ENCODE measurements around the gene FUOM. TPM values are rescaled to one million over a fixed set of nuclear protein-coding genes. Genes with fewer than 3 reads are reported as not detected.

Gene FUOM
- total and polyA plus RNA-seq, 2 of the 8 experiments (the other 6 are each of a cell fraction or from before 2014, with no cell fraction given) = 22.0 to 30.4 TPM

- Histone ChIP-seq H3K9ac (replicated peaks in 1 of 4; ENCODE audit: extremely low read depth in 1 of 4, low read depth in 3 of 4, low read length in 3 of 4) (no peak overlapping the region), H3K4me1 (replicated peaks in 1 of 4; ENCODE audit: control insufficient read depth in 3 of 4, insufficient read depth in 4 of 4, low read length in 3 of 4) (peaks cover 0 to 3% (median under 1%) of the 10 kb centered on the region in 4 experiments; a peak in 5 of 7 replicates), H3K23ac (ENCODE audit: insufficient read length) (no peak overlapping the region), H2AFZ (ENCODE audit: low read length) (no peak overlapping the region), H3K9me3 (ENCODE audit: insufficient read depth in 2 of 2, low read depth in 1 of 2, low read length in 1 of 2) (no peaks in the 10 kb centered on the region), H4K20me1 (replicated peaks in 1 of 2; ENCODE audit: control insufficient read depth in 1 of 2, insufficient read depth in 2 of 2, low read length in 2 of 2) (peaks cover 0 to 6% of the 10 kb centered on the region in 2 experiments), H3K27me3 (replicated peaks in 1 of 4; ENCODE audit: control insufficient read depth in 3 of 4, extremely low read depth in 1 of 4, insufficient read depth in 3 of 4, low read length in 3 of 4) (peaks cover 8 to 48% (median 30%) of the 10 kb centered on the region in 4 experiments), H3K4me3 (ENCODE audit: extremely low read depth in 1 of 4, insufficient read depth in 2 of 4, low read depth in 3 of 4, low read length in 4 of 4) (no peak overlapping the region), H3K4me2 (ENCODE audit: insufficient read depth in 1 of 2, low read depth in 2 of 2, low read length in 2 of 2) (no peak overlapping the region), H4K8ac (ENCODE audit: extremely low read depth, insufficient read depth, low read length) (no peak overlapping the region), H2BK12ac (ENCODE audit: low read depth, low read length) (no peak overlapping the region), H2BK120ac (replicated peaks; ENCODE audit: low read depth, low read length) (no peak overlapping the region), H2BK5ac (ENCODE audit: low read depth, low read length) (no peak overlapping the region), H2BK20ac (ENCODE audit: low read length) (no peak overlapping the region), H4K5ac (ENCODE audit: insufficient read length, low read depth, low read length) (no peak overlapping the region), H3K36me3 (ENCODE audit: control insufficient read depth in 2 of 4, insufficient read depth in 4 of 4, low read length in 3 of 4) (peaks cover 0 to 2% (median 0%) of the 10 kb centered on the region in 4 experiments; a peak in 3 of 8 replicates), H4K91ac (replicated peaks; ENCODE audit: insufficient read length, low read length) (no peak overlapping the region), H3K18ac (ENCODE audit: extremely low read depth, low read length) (no peak overlapping the region), H3K56ac (replicated peaks; ENCODE audit: insufficient read length, low read depth, low read length) (no peak overlapping the region), H3K79me2 (ENCODE audit: control insufficient read depth in 1 of 2, insufficient read depth in 2 of 2, low read length in 2 of 2) (peaks cover 0 to 3% of the 10 kb centered on the region in 2 experiments; a peak in 2 of 4 replicates), H3K27ac (ENCODE audit: low read depth, low read length) (no peak overlapping the region), H3K4ac (replicated peaks; ENCODE audit: insufficient read length, low read depth, low read length) (no peak overlapping the region), H2BK15ac (ENCODE audit: low read length) (no peak overlapping the region), H3K23me2 (ENCODE audit: low read depth, low read length) (peaks cover 16% of the 10 kb centered on the region; the same call in 1 of the 2 replicates), H3K79me1 (ENCODE audit: low read depth, low read length) (peaks cover 7% of the 10 kb centered on the region), H3K14ac (ENCODE audit: insufficient read length) (no peak overlapping the region), H2AK5ac (ENCODE audit: low read depth, low read length) (0 out of 2 replicates have a peak overlapping the region, but pooled peaks have one; percentile 13)
- FAIRE-seq = no peak
- 86% methylated on average over 12 of the region's 12 CpGs; no CpG with 5 or more reads in 1 of the 2 experiments for WGBS, 2 experiments (ENCODE audit: extremely low coverage in 1 of 2, insufficient coverage in 1 of 2, insufficient read length in 1 of 2, insufficient replicate concordance in 2 of 2, low coverage in 1 of 2, low lambda C conversion rate in 2 of 2, missing lambda C conversion rate in 1 of 2)
- ChIA-PET CTCF (ENCODE audit: partially characterized antibody) (interaction anchor here (2.2 to 3.0 kb wide), 2 partner anchors 23 to 47 kb away, joined by 11 to 15 read pairs; no protein-coding TSS in a partner anchor), POLR2A (ENCODE audit: partially characterized antibody) (interaction anchor here (0.6 to 0.9 kb wide), 3 partner anchors 22 to 151 kb away, joined by 3 read pairs; partner anchors contain the start of gene PRAP1)
- no peak for DNase-seq (ENCODE audit: low read depth in 1 of 2, low spot score in 2 of 2)
- TF ChIP-seq BCL11A (IDR thresholded peaks at IDR 0.05; ENCODE audit: low read depth in 2 of 2, low read length in 2 of 2) (no peak), GTF2F1 (IDR thresholded peaks at IDR 0.05; ENCODE audit: borderline replicate concordance, low read depth, low read length) (no peak)
Observed at GRCh38 chr10:133375357-133376115, 17.7 kb upstream of the FUOM start.
